ENCODE measurements around the gene B3GNT2.
A peak's percentile ranks its signal among the peaks of the same experiment; 100 is the strongest.

Gene B3GNT2

GRCh38 chr2:62194558-62195420, 1.1 kb upstream of the B3GNT2 start:
- TF ChIP-seq RAD21 (IDR thresholded peaks at IDR 0.05; ENCODE audit: low read depth) (no peak), NFIC (IDR thresholded peaks at IDR 0.05) (no peak), TCF12 (IDR thresholded peaks at IDR 0.05; ENCODE audit: low read depth) (no peak), YY1 (IDR thresholded peaks at IDR 0.05; ENCODE audit: low read depth) (no peak), TEAD4 (IDR thresholded peaks at IDR 0.05) (no peak), TAF1 (IDR thresholded peaks at IDR 0.05; ENCODE audit: low read depth) (no peak), EGR1 (IDR thresholded peaks at IDR 0.05) (no peak), CREB1 (IDR thresholded peaks at IDR 0.05; ENCODE audit: low read depth) (no peak), FOXM1 (IDR thresholded peaks at IDR 0.05; ENCODE audit: borderline replicate concordance, low read depth) (no peak)
- TF ChIP-seq, protein P1, sequence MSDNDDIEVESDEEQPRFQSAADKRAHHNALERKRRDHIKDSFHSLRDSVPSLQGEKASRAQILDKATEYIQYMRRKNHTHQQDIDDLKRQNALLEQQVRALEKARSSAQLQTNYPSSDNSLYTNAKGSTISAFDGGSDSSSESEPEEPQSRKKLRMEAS (IDR thresholded peaks at IDR 0.05), result no peak

- TF ChIP-seq YY1 (IDR thresholded peaks at IDR 0.05; ENCODE audit: low read depth), result no peak
- TF ChIP-seq, protein P1 (IDR thresholded peaks at IDR 0.05), result peak; percentile 51; the same call in 1 of the 2 replicates
- TF ChIP-seq ZBTB7A (IDR thresholded peaks at IDR 0.05; ENCODE audit: low read depth), result peak; percentile 73
- TF ChIP-seq CEBPB (IDR thresholded peaks at IDR 0.05), result no peak
- no peak; the same call in 1 of the 2 replicates for TF ChIP-seq TAF1 (IDR thresholded peaks at IDR 0.05; ENCODE audit: low read depth)
These were observed 475 bp downstream of the B3GNT2 start for GRCh38 chr2:62196278-62196901.

DNA sequence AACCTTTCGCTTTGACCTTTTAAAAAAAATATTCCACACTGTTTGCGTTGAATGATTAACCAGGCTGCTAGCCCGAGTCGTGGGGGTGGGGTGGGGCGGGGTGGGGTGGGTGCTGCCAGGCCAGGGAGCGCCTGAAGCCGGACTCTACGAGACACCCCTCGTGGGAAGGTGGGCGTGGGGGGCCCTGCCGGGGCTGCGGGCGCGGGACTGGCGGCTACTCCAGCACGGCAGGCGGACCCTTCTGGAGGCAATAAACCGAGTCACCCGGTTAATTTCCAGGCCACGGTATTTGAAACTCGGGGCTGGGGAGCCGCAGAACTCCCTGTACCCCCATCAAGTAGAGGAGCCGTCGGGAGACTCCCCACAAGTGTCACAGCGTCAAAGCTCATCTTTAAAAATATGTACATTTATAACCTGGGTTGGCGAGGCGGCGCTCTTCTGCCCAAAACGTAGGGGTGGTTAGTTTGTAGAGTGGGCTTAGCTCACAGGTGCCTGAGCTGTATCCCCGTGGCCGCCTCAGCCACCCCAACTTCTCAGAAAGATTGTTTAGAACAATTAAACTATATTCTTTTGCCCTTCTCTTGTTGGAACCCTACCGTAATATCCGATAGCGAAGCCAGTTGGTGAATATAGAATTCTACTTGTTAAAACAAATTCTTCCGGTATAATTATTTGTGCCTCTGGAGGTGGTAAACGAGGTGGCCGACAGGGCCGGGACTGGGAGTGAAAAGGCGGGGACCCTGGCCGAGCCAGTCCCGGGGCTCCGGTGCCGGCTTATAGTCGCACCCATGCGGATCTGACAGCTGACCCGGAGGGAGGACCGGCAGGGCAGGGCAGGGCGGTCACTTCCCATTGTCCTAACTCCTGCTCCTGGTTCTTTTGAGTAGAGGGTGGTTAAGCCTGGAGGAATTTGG, 1.4 kb downstream of the B3GNT2 start:
- TF ChIP-seq RAD21 (IDR thresholded peaks at IDR 0.05; ENCODE audit: low read depth), result peak; percentile 7; the same call in 1 of the 2 replicates
- TF ChIP-seq NFIC (IDR thresholded peaks at IDR 0.05), result 0 out of 2 replicates have a peak, but pooled peaks have one; percentile 6
- TF ChIP-seq, protein P1 (IDR thresholded peaks at IDR 0.05), result peak; percentile 37; the same call in 1 of the 2 replicates
- no peak for TF ChIP-seq YY1 (IDR thresholded peaks at IDR 0.05; ENCODE audit: low read depth)
- TF ChIP-seq, protein P2, sequence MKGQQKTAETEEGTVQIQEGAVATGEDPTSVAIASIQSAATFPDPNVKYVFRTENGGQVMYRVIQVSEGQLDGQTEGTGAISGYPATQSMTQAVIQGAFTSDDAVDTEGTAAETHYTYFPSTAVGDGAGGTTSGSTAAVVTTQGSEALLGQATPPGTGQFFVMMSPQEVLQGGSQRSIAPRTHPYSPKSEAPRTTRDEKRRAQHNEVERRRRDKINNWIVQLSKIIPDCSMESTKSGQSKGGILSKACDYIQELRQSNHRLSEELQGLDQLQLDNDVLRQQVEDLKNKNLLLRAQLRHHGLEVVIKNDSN (IDR thresholded peaks at IDR 0.05), result peak; percentile 19; the same call in 1 of the 2 replicates

DNA sequence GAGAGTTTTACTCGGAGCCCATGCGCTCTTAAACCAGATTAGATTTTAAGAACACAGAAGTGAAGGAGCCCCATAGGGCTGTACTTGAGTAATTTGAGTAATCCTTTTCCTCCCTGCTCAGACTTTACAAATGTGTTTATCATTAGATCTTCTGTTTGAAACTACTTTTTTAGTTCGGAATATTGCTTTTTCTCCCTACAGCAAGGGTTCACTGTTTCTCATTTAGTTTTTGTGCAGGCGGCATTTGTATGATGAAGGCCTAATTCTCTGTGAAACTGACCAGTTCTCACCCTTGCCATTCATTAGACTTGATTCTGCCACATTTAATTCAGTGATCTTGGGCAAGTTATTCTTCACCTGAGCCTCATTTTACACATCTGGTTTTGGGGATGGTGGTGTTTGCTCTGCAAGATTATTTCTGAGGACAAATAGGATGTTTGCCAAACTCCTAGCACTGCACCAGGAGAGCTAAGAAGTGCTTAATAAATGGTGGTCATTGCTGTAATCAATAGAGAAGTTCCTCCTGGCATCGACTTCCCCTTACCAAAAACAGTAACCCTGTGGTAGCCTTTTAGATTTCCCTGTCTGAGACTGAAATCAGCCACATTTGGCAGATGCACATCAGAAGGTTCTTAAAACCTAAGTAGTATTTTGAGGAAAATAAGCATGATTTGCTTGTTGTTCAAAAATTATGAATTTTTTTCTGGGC, 2.2 kb downstream of the B3GNT2 start:
- TF ChIP-seq CREB1 (IDR thresholded peaks at IDR 0.05; ENCODE audit: low read depth) (no peak), TAF1 (IDR thresholded peaks at IDR 0.05; ENCODE audit: low read depth) (no peak), EP300 (IDR thresholded peaks at IDR 0.05; ENCODE audit: borderline replicate concordance) (no peak), NFIC (IDR thresholded peaks at IDR 0.05) (no peak)

GRCh38 chr2:62199392-62200125, 3.6 kb downstream of the B3GNT2 start:
- TF ChIP-seq TEAD4 (IDR thresholded peaks at IDR 0.05) (no peak), RAD21 (IDR thresholded peaks at IDR 0.05; ENCODE audit: low read depth) (no peak), TAF1 (IDR thresholded peaks at IDR 0.05; ENCODE audit: low read depth) (no peak), ZBTB7A (IDR thresholded peaks at IDR 0.05; ENCODE audit: low read depth) (no peak), YY1 (IDR thresholded peaks at IDR 0.05; ENCODE audit: low read depth) (no peak), TCF12 (IDR thresholded peaks at IDR 0.05; ENCODE audit: low read depth) (no peak), CREB1 (IDR thresholded peaks at IDR 0.05; ENCODE audit: low read depth) (no peak), EP300 (IDR thresholded peaks at IDR 0.05; ENCODE audit: borderline replicate concordance) (no peak)
- TF ChIP-seq, protein P2 (IDR thresholded peaks at IDR 0.05), result no peak
- TF ChIP-seq, protein P1 (IDR thresholded peaks at IDR 0.05), result no peak

DNA sequence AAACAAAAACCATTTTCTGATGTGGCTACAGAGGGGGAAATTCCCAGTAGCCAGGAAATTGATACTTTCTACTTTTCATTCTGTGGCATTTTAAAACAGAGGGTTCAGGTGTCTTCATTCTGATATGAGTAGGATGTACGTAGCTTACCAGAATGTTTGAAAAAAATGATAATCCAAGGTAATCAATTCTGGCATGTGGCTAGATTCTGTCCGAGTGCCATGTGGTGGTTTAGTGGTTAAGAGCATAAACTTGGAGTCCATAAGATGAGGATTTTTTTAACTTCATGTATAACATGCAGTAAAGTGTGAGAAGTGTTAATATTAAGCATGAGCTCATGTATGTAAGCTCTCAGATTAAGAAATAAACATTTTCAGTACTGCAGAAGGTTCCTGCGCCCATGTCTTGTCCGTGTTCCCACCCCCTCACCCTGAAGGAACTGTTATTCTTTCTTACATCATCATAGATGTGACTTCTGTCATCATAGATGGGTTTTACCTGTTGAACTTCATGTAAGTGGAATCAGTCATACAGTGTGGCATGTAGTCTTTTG, 4.5 kb downstream of the B3GNT2 start:
- TF ChIP-seq TCF12 (IDR thresholded peaks at IDR 0.05; ENCODE audit: low read depth), result no peak
- TF ChIP-seq CREB1 (IDR thresholded peaks at IDR 0.05; ENCODE audit: low read depth), result no peak
- TF ChIP-seq, protein P1 (IDR thresholded peaks at IDR 0.05), result no peak
- TF ChIP-seq TAF1 (IDR thresholded peaks at IDR 0.05; ENCODE audit: low read depth), result no peak
- TF ChIP-seq RAD21 (IDR thresholded peaks at IDR 0.05; ENCODE audit: low read depth), result no peak
- TF ChIP-seq NFIC (IDR thresholded peaks at IDR 0.05), result no peak
- TF ChIP-seq, protein P2 (IDR thresholded peaks at IDR 0.05), result no peak
- no peak for TF ChIP-seq REST (IDR thresholded peaks at IDR 0.05; ENCODE audit: low read depth)
- no peak for TF ChIP-seq EP300 (IDR thresholded peaks at IDR 0.05; ENCODE audit: borderline replicate concordance)
- TF ChIP-seq ZBTB7A (IDR thresholded peaks at IDR 0.05; ENCODE audit: low read depth), result no peak
- TF ChIP-seq CEBPB (IDR thresholded peaks at IDR 0.05), result no peak
- TF ChIP-seq TEAD4 (IDR thresholded peaks at IDR 0.05), result no peak
- TF ChIP-seq FOXM1 (IDR thresholded peaks at IDR 0.05; ENCODE audit: borderline replicate concordance, low read depth), result no peak
- TF ChIP-seq YY1 (IDR thresholded peaks at IDR 0.05; ENCODE audit: low read depth), result no peak
- TF ChIP-seq EGR1 (IDR thresholded peaks at IDR 0.05), result no peak

Measured in Ishikawa (cell line).